Mesenchymal stem cell (in vitro differentiated cells and primary cell): Measurements from ENCODE around the gene SDK2.

Source experiments
- DNase-seq: peaks from one replicate; pipeline ENCODE4 v3.0.0-alpha.2; 2013
- H2AFZ ChIP-seq: one replicate; pipeline ENCODE4 v1.6.1; 2013; ENCODE audit warnings: low read depth, mild to moderate bottlenecking, control low read depth, inconsistent platforms, low read length, moderate library complexity
- H2AK5ac ChIP-seq: 2 replicates; pipeline ENCODE4 v1.6.1; 2013; ENCODE audit warnings: low read length, moderate library complexity, mild to moderate bottlenecking, inconsistent platforms; ENCODE audit not compliant: severe bottlenecking
- H2BK120ac ChIP-seq: one replicate; pipeline ENCODE4 v1.6.1; 2013; ENCODE audit warnings: low read depth, mild to moderate bottlenecking, inconsistent platforms, low read length, moderate library complexity
- H2BK12ac ChIP-seq, 2 experiments: one replicate each; pipeline ENCODE4 v1.6.1; 2013; ENCODE audit warnings: inconsistent platforms in 2 of 2, low read length in 2 of 2, mild to moderate bottlenecking in 2 of 2, moderate library complexity in 2 of 2, control low read depth in 1 of 2
- H2BK15ac ChIP-seq: one replicate; pipeline ENCODE4 v1.6.1; 2013; ENCODE audit warnings: mild to moderate bottlenecking, low read depth, inconsistent platforms; ENCODE audit not compliant: poor library complexity, severe bottlenecking
- H2BK5ac ChIP-seq: 2 replicates; pipeline ENCODE4 v1.6.1; 2013; ENCODE audit warnings: low read depth, mild to moderate bottlenecking, low read length, control low read depth, inconsistent platforms; ENCODE audit not compliant: poor library complexity, severe bottlenecking
- H3K14ac ChIP-seq, 2 experiments: one replicate each; pipeline ENCODE4 v1.6.1; 2013; ENCODE audit warnings: inconsistent platforms in 2 of 2, low read length in 2 of 2, control low read depth in 1 of 2, mild to moderate bottlenecking in 1 of 2, moderate library complexity in 1 of 2
- H3K18ac ChIP-seq, 2 experiments: one replicate each; pipeline ENCODE4 v1.6.1; 2013; ENCODE audit warnings: inconsistent platforms in 2 of 2, low read length in 2 of 2, control low read depth in 1 of 2, low read depth in 1 of 2, mild to moderate bottlenecking in 1 of 2
- H3K23ac ChIP-seq, 2 experiments: one replicate each; pipeline ENCODE4 v1.6.1; 2013; ENCODE audit warnings: inconsistent platforms in 2 of 2, low read length in 2 of 2, mild to moderate bottlenecking in 2 of 2, moderate library complexity in 2 of 2, control low read depth in 1 of 2
- H3K27ac ChIP-seq: 2 replicates; pipeline ENCODE4 v1.5.1; 2013; ENCODE audit warnings: mild to moderate bottlenecking, moderate library complexity, low read length, control low read depth, inconsistent platforms; ENCODE audit not compliant: poor library complexity, severe bottlenecking
- H3K27me3 ChIP-seq, 2 experiments: 2 replicates each; pipeline versions ENCODE4 v1.6.1 to v1.7.0; 2013; ENCODE audit warnings: low read length in 2 of 2, mild to moderate bottlenecking in 2 of 2, moderate library complexity in 2 of 2, control low read depth in 1 of 2, inconsistent platforms in 1 of 2; ENCODE audit not compliant: control insufficient read depth in 1 of 2, insufficient read depth in 1 of 2
- H3K36me3 ChIP-seq, 2 experiments: 2 replicates each; pipeline versions ENCODE4 v1.6.1 to v1.7.0; 2013; ENCODE audit warnings: low read length in 2 of 2, control low read depth in 1 of 2, inconsistent platforms in 1 of 2, low read depth in 1 of 2, mild to moderate bottlenecking in 1 of 2; ENCODE audit not compliant: insufficient read depth in 2 of 2, control insufficient read depth in 1 of 2
- H3K4ac ChIP-seq, 2 experiments: one replicate each; pipeline ENCODE4 v1.6.1; 2013; ENCODE audit warnings: inconsistent platforms in 2 of 2, low read length in 2 of 2, mild to moderate bottlenecking in 2 of 2, moderate library complexity in 2 of 2, control low read depth in 1 of 2, low read depth in 1 of 2
- H3K4me1 ChIP-seq: 2 replicates; pipeline ENCODE4 v1.6.1; 2013; ENCODE audit warnings: low read depth, low read length, control low read depth; ENCODE audit not compliant: control insufficient read depth, insufficient read depth
- H3K4me2 ChIP-seq: 2 replicates; pipeline ENCODE4 v1.6.1; 2013; ENCODE audit warnings: low read length, mild to moderate bottlenecking, inconsistent platforms; ENCODE audit not compliant: poor library complexity, severe bottlenecking
- H3K4me3 ChIP-seq, 2 experiments: 2 replicates each; pipeline versions ENCODE4 v1.5.1 to v1.7.0; 2013; ENCODE audit warnings: low read length in 2 of 2, mild to moderate bottlenecking in 2 of 2, control low read depth in 1 of 2, low read depth in 1 of 2; ENCODE audit not compliant: insufficient read depth in 1 of 2
- H3K79me1 ChIP-seq: replicated peaks from 2 replicates; pipeline ENCODE4 v1.6.1; 2013; ENCODE audit warnings: mild to moderate bottlenecking, control low read depth, low read length, inconsistent platforms; ENCODE audit not compliant: poor library complexity, severe bottlenecking
- H3K9ac ChIP-seq: 2 replicates; pipeline ENCODE4 v1.7.0; 2013; ENCODE audit warnings: mild to moderate bottlenecking, low read length, moderate library complexity
- H3K9me3 ChIP-seq: 2 replicates; pipeline ENCODE4 v1.7.0; 2013; ENCODE audit warnings: mild to moderate bottlenecking, low read length; ENCODE audit not compliant: control insufficient read depth
- H4K8ac ChIP-seq: one replicate; pipeline ENCODE4 v1.6.1; 2013; ENCODE audit warnings: inconsistent platforms, mild to moderate bottlenecking, low read length, moderate library complexity
- H4K91ac ChIP-seq: one replicate; pipeline ENCODE4 v1.6.1; 2013; ENCODE audit warnings: mild to moderate bottlenecking, low read length, inconsistent platforms
- WGBS: methylation state at CpG from one replicate; pipeline ENCODE4 v1.1.7; 2013; ENCODE audit warnings: mixed read lengths; 5-methylcytosine and 5-hydroxymethylcytosine counted together

SDK2 gene

GRCh38 chr17:73516431-73516830, 127.8 kb downstream of the SDK2 start:
- Histone ChIP-seq H3K27me3 (peaks cover 0 to 55% of the 10 kb centered on the region in 2 experiments), H2BK15ac (no peak overlapping the region), H3K4ac (no peak overlapping the region), H3K9me3 (no peaks in the 10 kb centered on the region), H3K23ac (no peak overlapping the region), H4K91ac (no peak overlapping the region), H2BK5ac (no peak overlapping the region), H3K9ac (no peak overlapping the region), H3K4me2 (no peak overlapping the region), H2BK120ac (no peak overlapping the region), H3K18ac (no peak overlapping the region), H4K8ac (no peak overlapping the region), H3K4me1 (no peaks in the 10 kb centered on the region), H2AFZ (no peak overlapping the region), H3K27ac (no peak overlapping the region), H2AK5ac (no peak overlapping the region), H3K4me3 (no peak overlapping the region), H3K79me1 (no peaks in the 10 kb centered on the region), H2BK12ac (no peak overlapping the region), H3K14ac (no peak overlapping the region), H3K36me3 (no peaks in the 10 kb centered on the region)
- DNase-seq, result no peak
- WGBS, result 86% methylated on average over 11 of the region's 11 CpGs

GRCh38 chr17:73514146-73514863, 129.9 kb downstream of the SDK2 start:
- no peaks in the 10 kb centered on the region for H3K9me3 ChIP-seq
- H2BK120ac ChIP-seq, result no peak overlapping the region

GRCh38 chr17:73513426-73513825, 130.8 kb downstream of the SDK2 start:
- no peak overlapping the region for H3K23ac ChIP-seq
- H3K14ac ChIP-seq, result no peak overlapping the region
- H3K36me3 ChIP-seq, result no peaks in the 10 kb centered on the region
- H3K4me3 ChIP-seq, result no peak overlapping the region
- H3K18ac ChIP-seq, result no peak overlapping the region
- H3K79me1 ChIP-seq, result no peaks in the 10 kb centered on the region
- no peak overlapping the region for H4K8ac ChIP-seq
- no peak overlapping the region for H2BK15ac ChIP-seq
- H3K9me3 ChIP-seq, result no peaks in the 10 kb centered on the region
- no peak overlapping the region for H3K4ac ChIP-seq
- H2AK5ac ChIP-seq, result no peak overlapping the region
- H3K27me3 ChIP-seq, result peaks cover 0 to 66% of the 10 kb centered on the region in 2 experiments
- H4K91ac ChIP-seq, result no peak overlapping the region
- H3K9ac ChIP-seq, result no peak overlapping the region
- no peak overlapping the region for H2BK5ac ChIP-seq
- H3K4me1 ChIP-seq, result no peaks in the 10 kb centered on the region
- DNase-seq, result no peak
- H3K4me2 ChIP-seq, result no peak overlapping the region
- no peak overlapping the region for H2AFZ ChIP-seq
- H2BK120ac ChIP-seq, result no peak overlapping the region
- H3K27ac ChIP-seq, result no peak overlapping the region
- 87% methylated on average over 10 of the region's 10 CpGs for WGBS
- H2BK12ac ChIP-seq, result no peak overlapping the region

More at GRCh38 chr17:73514146-73514863, 129.9 kb downstream of the SDK2 start:
- Histone ChIP-seq H3K18ac (no peak overlapping the region), H3K79me1 (no peaks in the 10 kb centered on the region), H2AFZ (no peak overlapping the region), H3K36me3 (no peaks in the 10 kb centered on the region), H2BK5ac (no peak overlapping the region), H2BK12ac (no peak overlapping the region), H3K9ac (no peak overlapping the region), H3K27ac (no peak overlapping the region), H2AK5ac (no peak overlapping the region), H3K14ac (no peak overlapping the region), H3K27me3 (peaks cover 0 to 66% of the 10 kb centered on the region in 2 experiments), H3K4me2 (no peak overlapping the region), H2BK15ac (no peak overlapping the region), H3K4ac (no peak overlapping the region), H3K23ac (no peak overlapping the region), H4K91ac (peak overlapping the region; percentile 2), H3K4me3 (no peak overlapping the region), H4K8ac (no peak overlapping the region), H3K4me1 (no peaks in the 10 kb centered on the region)
- no peak for DNase-seq
- 85% methylated on average over 13 of the region's 13 CpGs for WGBS

DNA sequence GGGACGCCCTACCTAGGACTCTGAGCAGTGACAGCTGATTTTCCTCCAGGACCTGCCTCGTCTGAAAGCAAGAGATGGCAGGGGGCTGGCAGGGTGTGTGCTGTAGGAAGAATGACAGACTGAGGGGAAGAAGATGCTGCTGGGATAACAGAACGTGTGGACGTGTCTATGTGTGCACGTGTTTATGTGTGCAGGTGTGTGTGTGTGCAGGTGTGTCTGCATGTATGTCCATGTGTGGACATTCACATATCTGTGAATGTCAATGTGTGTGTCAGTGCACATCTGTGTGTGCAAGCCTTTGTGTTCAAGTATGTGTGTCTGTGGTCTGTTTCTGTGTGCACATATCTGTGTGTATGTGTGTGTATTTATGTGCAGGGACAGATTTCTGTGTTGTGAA, 132.5 kb downstream of the SDK2 start:
- no peak for DNase-seq
- Histone ChIP-seq H3K4ac (no peak overlapping the region), H2BK15ac (no peak overlapping the region), H3K23ac (no peak overlapping the region), H3K18ac (no peak overlapping the region), H3K4me2 (no peak overlapping the region), H3K4me1 (no peaks in the 10 kb centered on the region), H3K27ac (no peak overlapping the region), H3K36me3 (no peaks in the 10 kb centered on the region), H3K79me1 (no peaks in the 10 kb centered on the region), H3K9me3 (no peaks in the 10 kb centered on the region), H2BK12ac (no peak overlapping the region), H3K14ac (no peak overlapping the region), H3K27me3 (peaks cover 0 to 77% of the 10 kb centered on the region in 2 experiments), H2BK120ac (no peak overlapping the region), H4K8ac (no peak overlapping the region), H2AK5ac (no peak overlapping the region), H2AFZ (no peak overlapping the region), H3K9ac (no peak overlapping the region), H4K91ac (no peak overlapping the region), H2BK5ac (no peak overlapping the region), H3K4me3 (no peak overlapping the region)
- 82% methylated on average over 5 of the region's 5 CpGs for WGBS
